CD4-positive, alpha-beta memory T cell (primary cell): ENCODE results near the gene PPM1F. TPM values are rescaled to one million over a fixed set of nuclear protein-coding genes. Genes with fewer than 3 reads are reported as not detected.
"Not testable (repeated sequence)": the region's sequence is repeated elsewhere in the genome, so short reads cannot be mapped to it uniquely, and the experiment has no call there.

ENCODE experiments used
- CTCF ChIA-PET: fragments of 350-600 bp; sonication (Branson Sonifier 250); formaldehyde crosslinking; loops from one replicate; lab custom pipeline; 2021; ENCODE audit warnings: inconsistent platforms; ENCODE audit not compliant: partially characterized antibody; lab: Charles Lee
- POLR2A ChIA-PET: fragments of 350-600 bp; sonication (Branson Sonifier 250); formaldehyde crosslinking; loops from one replicate; lab custom pipeline; 2021; ENCODE audit not compliant: partially characterized antibody; lab: Charles Lee
- DNase-seq, 5 donors: peaks; one replicate each; pipeline versions ENCODE4 v3.0.0 to v3.0.0-alpha.2; 2020 to 2022; ENCODE audit warnings: mixed read lengths in 1 of 5
- H3K27ac ChIP-seq: one replicate; pipeline ENCODE4 v1.7.0; 2013; ENCODE audit warnings: low read depth, low read length
- H3K27me3 ChIP-seq: 2 replicates; pipeline ENCODE4 v1.7.0; 2013; ENCODE audit warnings: mild to moderate bottlenecking, low read length, moderate library complexity; ENCODE audit not compliant: insufficient read depth
- H3K36me3 ChIP-seq: 2 replicates; pipeline ENCODE4 v1.7.0; 2013; ENCODE audit warnings: mild to moderate bottlenecking, low read length, moderate library complexity; ENCODE audit not compliant: insufficient read depth
- H3K4me1 ChIP-seq: 2 replicates; pipeline ENCODE4 v1.7.0; 2013; ENCODE audit warnings: mild to moderate bottlenecking, low read length, moderate library complexity; ENCODE audit not compliant: insufficient read depth
- H3K4me3 ChIP-seq, 2 donors: one replicate each; pipeline ENCODE4 v1.7.0; 2013; ENCODE audit warnings: low read length in 2 of 2, mild to moderate bottlenecking in 1 of 2
- H3K9me3 ChIP-seq, 2 donors: one replicate each; pipeline ENCODE4 v1.7.0; 2013; ENCODE audit warnings: low read length in 2 of 2, control low read depth in 1 of 2; ENCODE audit not compliant: control insufficient read depth in 1 of 2
- H3K27ac Mint-ChIP-seq, 7 donors: one replicate each; pipeline ENCODE4 v1.8.0; 2020 to 2021; ENCODE audit warnings: mixed read lengths in 7 of 7, mild to moderate bottlenecking in 6 of 7, inconsistent platforms in 3 of 7, moderate library complexity in 3 of 7
- H3K27me3 Mint-ChIP-seq, 2 donors: one replicate each; pipeline ENCODE4 v1.8.0; 2020 to 2021; ENCODE audit warnings: mixed read lengths in 2 of 2
- H3K36me3 Mint-ChIP-seq, 2 donors: one replicate each; pipeline ENCODE4 v1.8.0; 2020 to 2021; ENCODE audit warnings: mixed read lengths in 2 of 2, inconsistent platforms in 1 of 2, mild to moderate bottlenecking in 1 of 2
- H3K4me1 Mint-ChIP-seq, 4 donors: one replicate each; pipeline ENCODE4 v1.8.0; 2020 to 2021; ENCODE audit warnings: mixed read lengths in 4 of 4, mild to moderate bottlenecking in 1 of 4
- H3K4me3 Mint-ChIP-seq, 8 donors: one replicate each; pipeline ENCODE4 v1.8.0; 2020 to 2021; ENCODE audit warnings: mixed read lengths in 8 of 8, mild to moderate bottlenecking in 7 of 8, moderate library complexity in 6 of 8, inconsistent platforms in 3 of 8
- H3K9me3 Mint-ChIP-seq, 8 donors: one replicate each; pipeline ENCODE4 v1.8.0; 2020 to 2021; ENCODE audit warnings: mixed read lengths in 8 of 8, mild to moderate bottlenecking in 5 of 8, inconsistent platforms in 3 of 8, moderate library complexity in 1 of 8
- intact Hi-C: fragments of 100-400 bp; cut with micrococcal nuclease; formaldehyde crosslinking; loops from one replicate; pipeline ENCODE4 v1.15.1; 2023
- polyA plus RNA-seq, 2 donors: library from polyadenylated mRNA; unstranded; fragments of 300-500 nt; fragmentation: Illumina TruSeq; gene quantifications; one replicate each; pipeline ENCODE4 v1.2.3, GENCODE V29; 2021
- total RNA-seq, 2 experiments: library from RNA; stranded (reverse); gene quantifications; one replicate each; pipeline ENCODE4 v1.2.3, GENCODE V29; 2021

Gene PPM1F
- total and polyA plus RNA-seq, 4 experiments from 2014 or later: 5.3 to 25.4 (median 15.2) TPM

DNA sequence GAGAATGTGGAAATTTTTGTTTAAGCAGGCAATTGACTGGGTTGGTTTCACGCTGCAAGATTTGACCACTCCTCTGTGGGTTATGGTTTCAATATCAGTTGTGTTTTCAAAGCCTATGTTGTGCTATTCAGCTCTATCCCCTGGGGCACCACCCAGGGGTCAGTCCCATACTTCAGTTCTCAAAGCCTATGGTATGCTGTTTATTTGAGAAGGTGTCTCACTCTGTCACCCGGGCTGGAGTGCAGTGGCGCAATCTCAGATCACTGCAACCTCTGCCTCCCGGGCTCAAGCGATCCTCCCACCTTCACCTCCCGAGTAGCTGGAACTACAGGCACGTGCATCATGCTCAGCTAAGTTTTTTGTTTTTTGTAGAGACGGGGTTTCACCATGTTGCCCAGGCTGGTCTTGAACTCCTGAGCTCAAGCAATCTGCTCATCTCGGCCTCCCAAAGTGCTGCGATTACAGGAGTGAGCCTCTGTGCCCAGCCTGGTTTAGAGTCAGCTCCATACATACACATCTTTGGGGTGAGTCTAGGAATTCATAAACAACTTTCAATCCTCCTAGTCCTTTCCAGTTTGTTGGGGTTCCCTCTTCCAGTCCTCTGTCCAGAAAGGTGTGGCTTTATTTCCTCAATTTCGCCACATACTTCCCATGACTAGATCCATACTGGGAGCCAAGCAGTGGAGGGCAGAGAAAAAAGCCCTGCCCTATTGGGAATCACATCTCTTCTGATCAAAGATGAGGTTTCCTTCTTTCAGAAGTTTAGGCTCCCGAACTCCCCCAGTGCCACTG lies 50.2 kb downstream of the PPM1F start:
- Histone ChIP-seq H3K4me3 (no peak overlapping the region), H3K27me3 (no peaks in the 10 kb centered on the region), H3K9me3 (no peaks in the 10 kb centered on the region), H3K27ac (no peak overlapping the region), H3K4me1 (no peaks in the 10 kb centered on the region), H3K36me3 (no peaks in the 10 kb centered on the region)
- CTCF ChIA-PET: no interaction called here
- Mint-ChIP-seq H3K9me3 (no peaks in the 10 kb centered on the region), H3K4me3 (no peak overlapping the region), H3K27ac (no peak overlapping the region), H3K36me3 (peaks cover 0 to 6% of the 10 kb centered on the region in 2 donors), H3K27me3 (peaks cover 0 to 2% of the 10 kb centered on the region in 2 donors), H3K4me1 (peaks cover 0 to 2% (median 0%) of the 10 kb centered on the region in 4 donors)
- DNase-seq: no peak
- POLR2A ChIA-PET: no interaction called here
- intact Hi-C loops: no loop called here

DNA sequence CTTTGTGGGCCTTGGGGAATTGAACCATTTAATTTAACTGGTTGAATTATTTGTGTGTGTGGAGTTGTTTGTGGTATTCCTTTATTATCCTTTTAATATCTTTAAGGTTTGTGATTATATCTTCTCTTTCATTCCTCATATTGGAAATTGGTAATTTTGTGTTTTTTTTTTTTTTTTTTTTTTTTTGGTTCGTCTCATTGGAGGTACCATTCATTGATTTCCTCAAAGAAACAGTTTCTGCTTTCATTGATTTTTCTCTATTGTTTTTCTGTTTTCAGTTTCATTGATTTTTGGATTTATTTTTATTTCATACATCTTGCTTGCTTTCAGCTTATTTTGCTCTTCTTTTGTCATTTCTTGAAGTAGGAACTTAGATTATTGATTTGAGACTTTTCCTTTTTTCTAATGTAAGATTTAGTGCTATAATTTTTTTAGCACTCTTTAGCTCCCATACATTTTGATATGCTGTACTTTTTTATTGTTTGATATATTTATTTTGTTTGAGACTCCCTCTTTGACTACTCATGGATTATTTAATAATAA lies 54.2 kb downstream of the PPM1F start:
- peaks cover 0 to 2% (median 0%) of the 10 kb centered on the region in 4 donors for H3K4me1 Mint-ChIP-seq
- no peaks in the 10 kb centered on the region for H3K9me3 Mint-ChIP-seq
- Histone ChIP-seq H3K4me3 (no peak overlapping the region), H3K4me1 (no peaks in the 10 kb centered on the region), H3K9me3 (no peaks in the 10 kb centered on the region), H3K27ac (no peak overlapping the region), H3K36me3 (no peaks in the 10 kb centered on the region), H3K27me3 (no peaks in the 10 kb centered on the region)
- no peaks in the 10 kb centered on the region for H3K36me3 Mint-ChIP-seq
- intact Hi-C loops: no loop called here
- CTCF ChIA-PET: no interaction called here
- no peak overlapping the region for H3K4me3 Mint-ChIP-seq
- no peak for DNase-seq
- no peak overlapping the region for H3K27ac Mint-ChIP-seq
- POLR2A ChIA-PET: no interaction called here
- peaks cover 0 to 2% of the 10 kb centered on the region in 2 donors for H3K27me3 Mint-ChIP-seq

GRCh38 chr22:21896951-21897513 lies 55.6 kb downstream of the PPM1F start:
- Histone ChIP-seq H3K27me3 (no peaks in the 10 kb centered on the region), H3K27ac (no peak overlapping the region), H3K4me1 (no peaks in the 10 kb centered on the region), H3K9me3 (no peaks in the 10 kb centered on the region), H3K4me3 (no peak overlapping the region), H3K36me3 (no peaks in the 10 kb centered on the region)
- peak overlapping the region in 1 of 7 donors; percentile 4 for H3K27ac Mint-ChIP-seq
- H3K4me1 Mint-ChIP-seq: peaks cover 0 to 2% (median 0%) of the 10 kb centered on the region in 4 donors
- intact Hi-C loops: no loop called here
- peaks cover 0 to 2% of the 10 kb centered on the region in 2 donors for H3K27me3 Mint-ChIP-seq
- ChIA-PET CTCF (no interaction called here), POLR2A (no interaction called here)
- no peaks in the 10 kb centered on the region for H3K9me3 Mint-ChIP-seq
- no peak for DNase-seq
- H3K36me3 Mint-ChIP-seq: no peaks in the 10 kb centered on the region
- no peak overlapping the region for H3K4me3 Mint-ChIP-seq

- H3K4me1 Mint-ChIP-seq, H3K27ac Mint-ChIP-seq, H3K27ac ChIP-seq, H3K9me3 Mint-ChIP-seq, POLR2A ChIA-PET, H3K9me3 ChIP-seq, DNase-seq, CTCF ChIA-PET, H3K4me1 ChIP-seq, H3K36me3 ChIP-seq, H3K4me3 ChIP-seq, H3K36me3 Mint-ChIP-seq, H3K27me3 Mint-ChIP-seq, H3K4me3 Mint-ChIP-seq, H3K27me3 ChIP-seq, intact Hi-C loops: not testable (repeated sequence)
Measured at GRCh38 chr22:21896275-21896674, 56.4 kb downstream of the PPM1F start.

DNA sequence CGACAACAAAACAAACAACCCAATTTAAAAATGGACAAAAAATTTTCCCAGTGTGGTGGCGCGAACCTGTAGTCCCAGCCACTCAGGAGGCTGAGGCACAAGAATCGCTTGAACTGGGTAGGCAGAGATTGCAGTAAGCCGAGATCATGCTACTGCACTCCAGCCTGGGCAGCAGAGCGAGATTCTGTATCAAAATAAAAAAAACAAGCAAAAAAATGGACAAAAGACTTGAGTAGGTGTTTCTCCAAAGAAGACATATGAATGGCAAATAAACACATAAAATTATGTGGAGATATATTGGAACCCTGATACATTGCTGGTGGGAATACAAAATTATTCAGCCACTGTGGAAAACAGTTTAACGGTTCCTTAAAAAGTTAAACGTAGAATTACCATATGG lies 57.8 kb downstream of the PPM1F start:
- H3K9me3 Mint-ChIP-seq: no peaks in the 10 kb centered on the region
- Histone ChIP-seq H3K4me1 (no peaks in the 10 kb centered on the region), H3K27ac (no peak overlapping the region), H3K27me3 (no peaks in the 10 kb centered on the region), H3K9me3 (no peaks in the 10 kb centered on the region), H3K36me3 (no peaks in the 10 kb centered on the region), H3K4me3 (no peak overlapping the region)
- H3K4me1 Mint-ChIP-seq: no peaks in the 10 kb centered on the region
- no peak overlapping the region for H3K27ac Mint-ChIP-seq
- intact Hi-C loops: no loop called here
- no peaks in the 10 kb centered on the region for H3K27me3 Mint-ChIP-seq
- H3K36me3 Mint-ChIP-seq: no peaks in the 10 kb centered on the region
- ChIA-PET CTCF (no interaction called here), POLR2A (no interaction called here)
- no peak for DNase-seq
- H3K4me3 Mint-ChIP-seq: no peak overlapping the region

DNA sequence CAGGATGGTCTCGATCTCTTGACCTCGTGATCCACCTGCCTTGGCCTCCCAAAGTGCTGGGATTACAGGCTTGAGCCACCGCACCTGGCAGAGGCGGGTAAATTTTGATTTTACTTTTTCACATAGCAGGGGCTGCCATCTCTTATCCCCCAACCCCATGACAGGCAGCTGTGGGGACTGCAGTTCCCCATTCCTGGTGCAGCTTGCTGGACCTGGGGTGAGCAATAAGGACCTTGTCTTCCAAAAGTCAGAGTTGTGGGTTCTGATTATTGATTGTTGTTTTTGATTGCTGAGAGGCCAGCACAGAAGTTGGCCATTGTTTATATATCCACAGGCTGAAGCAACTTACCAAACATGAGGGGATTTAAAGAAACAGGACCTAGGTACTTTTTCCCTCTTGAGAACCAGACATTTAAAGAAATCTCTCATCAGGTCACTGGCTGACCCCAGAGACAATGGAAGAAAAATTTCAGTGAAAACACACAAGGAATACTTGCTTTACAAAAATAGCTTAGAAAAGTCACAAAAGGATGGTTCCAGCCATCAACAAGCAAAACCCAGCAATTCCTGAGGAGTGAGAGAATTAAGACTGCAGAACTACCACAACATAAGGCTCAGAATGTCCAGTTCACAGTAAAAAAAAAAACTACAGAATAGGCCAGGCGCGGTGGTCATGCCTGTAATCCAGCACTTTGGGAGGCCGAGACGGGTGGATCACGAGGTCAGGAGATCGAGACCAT lies 63.2 kb downstream of the PPM1F start:
- ChIA-PET CTCF (interaction anchor here (1.2 kb wide), 1 partner anchor 64 kb away, joined by 3 read pairs; the partner anchor contains the start of gene PPM1F), POLR2A (interaction anchor here (0.7 kb wide), 1 partner anchor 35 kb away, joined by 3 read pairs; no protein-coding TSS in a partner anchor)
- Histone ChIP-seq H3K27me3 (no peaks in the 10 kb centered on the region), H3K4me1 (no peaks in the 10 kb centered on the region), H3K9me3 (no peaks in the 10 kb centered on the region), H3K4me3 (no peak overlapping the region), H3K27ac (no peak overlapping the region), H3K36me3 (no peaks in the 10 kb centered on the region)
- no peak overlapping the region for H3K4me3 Mint-ChIP-seq
- H3K9me3 Mint-ChIP-seq: no peaks in the 10 kb centered on the region
- H3K27me3 Mint-ChIP-seq: no peaks in the 10 kb centered on the region
- no peak overlapping the region for H3K27ac Mint-ChIP-seq
- no peak for DNase-seq
- no peaks in the 10 kb centered on the region for H3K4me1 Mint-ChIP-seq
- no peaks in the 10 kb centered on the region for H3K36me3 Mint-ChIP-seq
- intact Hi-C loops: no loop called here

DNA sequence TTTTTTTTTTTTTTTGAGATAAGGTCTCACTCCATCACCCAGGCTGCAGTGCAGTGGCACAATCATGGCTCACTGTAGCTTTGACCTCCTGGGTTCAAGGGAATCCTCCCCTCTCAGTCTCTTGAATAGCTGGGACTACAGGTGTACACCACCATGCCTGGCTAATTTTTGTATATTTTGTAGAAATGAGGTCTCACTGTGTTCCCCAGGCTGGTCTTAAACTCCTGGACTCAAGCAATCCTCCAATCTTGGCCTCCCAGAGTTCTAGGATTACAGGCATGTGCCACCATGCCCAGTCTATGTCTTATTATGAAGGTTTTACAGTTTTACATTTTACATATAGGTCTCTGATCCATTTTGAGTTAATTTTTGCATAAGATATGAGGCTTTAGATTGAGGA lies 64.8 kb downstream of the PPM1F start:
- intact Hi-C loops: no loop called here
- no peak for DNase-seq
- Mint-ChIP-seq H3K9me3 (no peaks in the 10 kb centered on the region), H3K4me3 (no peak overlapping the region), H3K27me3 (no peaks in the 10 kb centered on the region), H3K36me3 (no peaks in the 10 kb centered on the region), H3K4me1 (no peaks in the 10 kb centered on the region), H3K27ac (no peak overlapping the region)
- H3K27ac ChIP-seq: no peak overlapping the region
- no peak overlapping the region for H3K4me3 ChIP-seq
- CTCF ChIA-PET: no interaction called here
- no peaks in the 10 kb centered on the region for H3K9me3 ChIP-seq
- POLR2A ChIA-PET: no interaction called here
- no peaks in the 10 kb centered on the region for H3K36me3 ChIP-seq
- no peaks in the 10 kb centered on the region for H3K27me3 ChIP-seq
- no peaks in the 10 kb centered on the region for H3K4me1 ChIP-seq
